HepG2 (cell line): Measurements from ENCODE around the gene FOLR2. TPM values are rescaled to one million over a fixed set of nuclear protein-coding genes. Genes with fewer than 3 reads are reported as not detected.
A peak's percentile ranks its signal among the peaks of the same experiment; 100 is the strongest.

Experiments
- BORCS8-MEF2B ChIP-seq: sonication (generic); formaldehyde crosslinking; IDR thresholded peaks from 2 replicates; pipeline ENCODE4 v1.8.0; 2022; ENCODE audit warnings: mild to moderate bottlenecking, missing genetic modification reagents
- GATAD1 ChIP-seq: IDR thresholded peaks from 2 replicates; pipeline ENCODE4 v1.6.1; 2016; ENCODE audit warnings: missing genetic modification reagents, missing compliant biosample characterization
- HNRNPLL ChIP-seq: fragments of 200-400 bp; formaldehyde crosslinking; IDR thresholded peaks from 2 replicates; pipeline ENCODE4 v1.6.1; 2017; ENCODE audit warnings: mild to moderate bottlenecking, low read depth, low read length; ENCODE audit not compliant: poor library complexity, severe bottlenecking
- PCBP2 ChIP-seq: fragments of 200-400 bp; formaldehyde crosslinking; optimal IDR thresholded peaks from 2 replicates; pipeline ENCODE3; 2018; ENCODE audit warnings: low read length, low read depth; ENCODE audit not compliant: poor library complexity, severe bottlenecking
- RBFOX2 ChIP-seq: fragments of 200-400 bp; formaldehyde crosslinking; IDR thresholded peaks from 2 replicates; pipeline ENCODE4 v1.6.1; 2017; ENCODE audit warnings: low read depth, mild to moderate bottlenecking, low read length
- TP53 ChIP-seq: sonication (generic); formaldehyde crosslinking; conservative IDR thresholded peaks from 2 replicates; pipeline ENCODE4 v1.4.0; 2020; ENCODE audit warnings: missing genetic modification reagents
- ZNF558 ChIP-seq: sonication (generic); formaldehyde crosslinking; IDR thresholded peaks from 2 replicates; pipeline ENCODE4 v1.9.0; 2022; ENCODE audit warnings: mild to moderate bottlenecking, missing genetic modification reagents, borderline replicate concordance
- ZNF83 ChIP-seq: sonication (generic); formaldehyde crosslinking; IDR thresholded peaks from 2 replicates; pipeline ENCODE4 v1.4.0; 2020; ENCODE audit warnings: missing genetic modification reagents, mild to moderate bottlenecking, borderline replicate concordance
- polyA plus RNA-seq, 8 experiments: library from polyadenylated mRNA; depleted of rRNA in 3 of 8; stranded (reverse) in 7 of 8; unstranded in 1 of 8; fragments of >200 nt; fragmentation: Illumina TruSeq in 4 of 8; extraction: Trizol in 4 of 8; gene quantifications; 2 replicates each; pipeline versions ENCODE4 v1.2.1 to v1.2.3, GENCODE V29; 2011 to 2016; ENCODE audit warnings: low read depth in 4 of 8, missing spikeins in 1 of 8, mixed read lengths in 1 of 8; ENCODE audit not compliant: insufficient read depth in 1 of 8
- total RNA-seq, 5 experiments: library from RNA; depleted of rRNA; stranded (reverse); fragments of >200 nt; fragmentation: Illumina TruSeq; extraction: Trizol; gene quantifications; 2 replicates each; pipeline ENCODE4 v1.2.3, GENCODE V29; 2016; ENCODE audit warnings: low read depth in 1 of 5
- TF ChIP-seq, protein P1 (sequence below): sonication (generic); formaldehyde crosslinking; IDR thresholded peaks from 2 replicates; pipeline ENCODE4 v1.5.0; 2020; ENCODE audit warnings: missing genetic modification reagents, mild to moderate bottlenecking, borderline replicate concordance
- TF ChIP-seq, protein P2 (sequence below): sonication (generic); formaldehyde crosslinking; IDR thresholded peaks from 2 replicates; pipeline ENCODE4 v1.8.0; 2022; ENCODE audit warnings: missing genetic modification reagents, mild to moderate bottlenecking, inconsistent platforms, borderline replicate concordance
- TF ChIP-seq, protein P3 (sequence below), 2 experiments: sonication (generic) in 1 of 2; formaldehyde crosslinking in 1 of 2; IDR thresholded peaks; 2 replicates each; pipeline versions ENCODE4 v1.5.1 to v1.6.1; 2011 to 2020; ENCODE audit warnings: borderline replicate concordance in 1 of 2, low read depth in 1 of 2, low read length in 1 of 2, mild to moderate bottlenecking in 1 of 2, missing genetic modification reagents in 1 of 2, moderate library complexity in 1 of 2
- TF ChIP-seq, protein P4 (sequence below), 2 experiments: sonication (generic) in 1 of 2; formaldehyde crosslinking in 1 of 2; IDR thresholded peaks; 2 replicates each; pipeline versions ENCODE4 v1.4.0 to v1.6.1; 2016 to 2020; ENCODE audit warnings: borderline replicate concordance in 1 of 2, low read depth in 1 of 2, mild to moderate bottlenecking in 1 of 2, missing genetic modification reagents in 1 of 2
- TF ChIP-seq, protein P5 (sequence below): IDR thresholded peaks from 2 replicates; pipeline ENCODE4 v1.6.1; 2018; ENCODE audit warnings: missing genetic modification reagents, mild to moderate bottlenecking, missing compliant biosample characterization
- TF ChIP-seq, protein P6 (sequence below): IDR thresholded peaks from 2 replicates; pipeline ENCODE4 v1.6.1; 2012; ENCODE audit warnings: low read depth, low read length, improper control_type of control experiment

Gene FOLR2
- total and polyA plus RNA-seq, 2 of the 13 experiments (the other 11 are each of a cell fraction or from before 2014, with no cell fraction given): 0.09 TPM; not detected in 1

DNA sequence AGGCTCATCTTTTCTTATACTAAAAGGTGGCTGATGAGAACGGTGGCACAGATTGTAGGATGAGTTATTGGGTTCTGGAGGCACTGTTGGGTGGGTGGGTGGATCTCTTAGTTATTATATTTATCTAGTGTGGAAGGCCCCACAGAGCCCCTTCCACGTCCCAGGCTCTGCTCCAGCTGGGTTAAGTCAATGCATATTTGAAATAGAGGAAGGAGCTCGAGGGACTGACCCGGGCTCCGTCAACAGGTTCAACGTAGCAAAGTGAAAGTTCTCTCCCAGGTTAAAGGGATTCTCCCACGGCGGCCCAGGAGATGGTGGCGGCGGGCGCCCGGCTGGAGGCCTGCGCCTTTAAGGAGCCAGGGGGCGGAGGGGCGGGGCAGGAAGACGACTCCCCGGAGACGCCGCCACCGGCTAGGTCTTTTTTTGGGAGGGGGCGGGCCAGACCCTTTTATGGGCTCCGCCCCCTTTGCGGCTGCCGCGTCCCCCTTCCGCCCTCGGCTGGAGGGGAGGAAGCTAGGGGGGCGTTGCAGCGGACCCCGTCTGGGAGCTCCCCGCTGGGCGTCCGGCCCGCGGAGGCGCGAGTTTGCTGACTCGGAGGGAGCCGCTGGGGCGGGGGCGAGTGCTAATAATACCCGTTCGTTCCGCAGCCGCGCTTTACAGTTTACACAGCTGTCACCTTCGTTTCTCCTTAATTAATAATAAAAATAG, 6.5 kb downstream of the FOLR2 start (continued):
- TF ChIP-seq, protein P1, sequence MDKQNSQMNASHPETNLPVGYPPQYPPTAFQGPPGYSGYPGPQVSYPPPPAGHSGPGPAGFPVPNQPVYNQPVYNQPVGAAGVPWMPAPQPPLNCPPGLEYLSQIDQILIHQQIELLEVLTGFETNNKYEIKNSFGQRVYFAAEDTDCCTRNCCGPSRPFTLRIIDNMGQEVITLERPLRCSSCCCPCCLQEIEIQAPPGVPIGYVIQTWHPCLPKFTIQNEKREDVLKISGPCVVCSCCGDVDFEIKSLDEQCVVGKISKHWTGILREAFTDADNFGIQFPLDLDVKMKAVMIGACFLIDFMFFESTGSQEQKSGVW (CRISPR knock-in tag): no peak
- TF ChIP-seq PCBP2 (no peak), RBFOX2 (peak; percentile 74), ZNF83 (CRISPR knock-in tag) (no peak), ZNF558 (no peak), TP53 (CRISPR knock-in tag) (no peak), GATAD1 (CRISPR knock-in tag) (0 out of 2 replicates have a peak, but pooled peaks have one; percentile 27), BORCS8-MEF2B (no peak), HNRNPLL (peak; percentile 65)
- TF ChIP-seq, protein P2, sequence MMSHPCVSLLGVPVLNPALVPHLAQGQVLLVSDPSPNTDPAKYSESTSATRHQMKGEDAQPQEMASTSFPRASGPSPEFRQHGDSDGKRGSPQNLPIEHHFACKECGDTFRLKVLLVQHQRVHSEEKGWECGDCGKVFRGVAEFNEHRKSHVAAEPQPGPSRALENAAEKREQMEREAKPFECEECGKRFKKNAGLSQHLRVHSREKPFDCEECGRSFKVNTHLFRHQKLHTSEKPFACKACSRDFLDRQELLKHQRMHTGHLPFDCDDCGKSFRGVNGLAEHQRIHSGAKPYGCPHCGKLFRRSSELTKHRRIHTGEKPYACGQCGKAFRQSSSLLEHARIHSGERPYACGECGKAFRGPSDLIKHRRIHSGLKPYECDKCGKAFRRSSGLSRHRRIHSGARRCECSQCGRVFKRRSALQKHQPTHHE: no peak
- TF ChIP-seq, protein P3, sequence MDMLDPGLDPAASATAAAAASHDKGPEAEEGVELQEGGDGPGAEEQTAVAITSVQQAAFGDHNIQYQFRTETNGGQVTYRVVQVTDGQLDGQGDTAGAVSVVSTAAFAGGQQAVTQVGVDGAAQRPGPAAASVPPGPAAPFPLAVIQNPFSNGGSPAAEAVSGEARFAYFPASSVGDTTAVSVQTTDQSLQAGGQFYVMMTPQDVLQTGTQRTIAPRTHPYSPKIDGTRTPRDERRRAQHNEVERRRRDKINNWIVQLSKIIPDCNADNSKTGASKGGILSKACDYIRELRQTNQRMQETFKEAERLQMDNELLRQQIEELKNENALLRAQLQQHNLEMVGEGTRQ (IDR thresholded peaks at IDR 0.05; ENCODE audit: low read depth, low read length): no peak
- TF ChIP-seq, protein P3 (CRISPR knock-in tag; IDR thresholded peaks at IDR 0.05; ENCODE audit: borderline replicate concordance): peak; percentile 54; the same call in 1 of the 2 replicates
- TF ChIP-seq, protein P4, sequence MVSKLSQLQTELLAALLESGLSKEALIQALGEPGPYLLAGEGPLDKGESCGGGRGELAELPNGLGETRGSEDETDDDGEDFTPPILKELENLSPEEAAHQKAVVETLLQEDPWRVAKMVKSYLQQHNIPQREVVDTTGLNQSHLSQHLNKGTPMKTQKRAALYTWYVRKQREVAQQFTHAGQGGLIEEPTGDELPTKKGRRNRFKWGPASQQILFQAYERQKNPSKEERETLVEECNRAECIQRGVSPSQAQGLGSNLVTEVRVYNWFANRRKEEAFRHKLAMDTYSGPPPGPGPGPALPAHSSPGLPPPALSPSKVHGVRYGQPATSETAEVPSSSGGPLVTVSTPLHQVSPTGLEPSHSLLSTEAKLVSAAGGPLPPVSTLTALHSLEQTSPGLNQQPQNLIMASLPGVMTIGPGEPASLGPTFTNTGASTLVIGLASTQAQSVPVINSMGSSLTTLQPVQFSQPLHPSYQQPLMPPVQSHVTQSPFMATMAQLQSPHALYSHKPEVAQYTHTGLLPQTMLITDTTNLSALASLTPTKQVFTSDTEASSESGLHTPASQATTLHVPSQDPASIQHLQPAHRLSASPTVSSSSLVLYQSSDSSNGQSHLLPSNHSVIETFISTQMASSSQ (IDR thresholded peaks at IDR 0.05; ENCODE audit: low read depth): no peak
- TF ChIP-seq, protein P4 (CRISPR knock-in tag; IDR thresholded peaks at IDR 0.05; ENCODE audit: borderline replicate concordance): no peak
- TF ChIP-seq, protein P5, sequence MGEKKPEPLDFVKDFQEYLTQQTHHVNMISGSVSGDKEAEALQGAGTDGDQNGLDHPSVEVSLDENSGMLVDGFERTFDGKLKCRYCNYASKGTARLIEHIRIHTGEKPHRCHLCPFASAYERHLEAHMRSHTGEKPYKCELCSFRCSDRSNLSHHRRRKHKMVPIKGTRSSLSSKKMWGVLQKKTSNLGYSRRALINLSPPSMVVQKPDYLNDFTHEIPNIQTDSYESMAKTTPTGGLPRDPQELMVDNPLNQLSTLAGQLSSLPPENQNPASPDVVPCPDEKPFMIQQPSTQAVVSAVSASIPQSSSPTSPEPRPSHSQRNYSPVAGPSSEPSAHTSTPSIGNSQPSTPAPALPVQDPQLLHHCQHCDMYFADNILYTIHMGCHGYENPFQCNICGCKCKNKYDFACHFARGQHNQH (CRISPR knock-in tag): peak; percentile 37; the same call in 1 of the 2 replicates
- TF ChIP-seq, protein P6, sequence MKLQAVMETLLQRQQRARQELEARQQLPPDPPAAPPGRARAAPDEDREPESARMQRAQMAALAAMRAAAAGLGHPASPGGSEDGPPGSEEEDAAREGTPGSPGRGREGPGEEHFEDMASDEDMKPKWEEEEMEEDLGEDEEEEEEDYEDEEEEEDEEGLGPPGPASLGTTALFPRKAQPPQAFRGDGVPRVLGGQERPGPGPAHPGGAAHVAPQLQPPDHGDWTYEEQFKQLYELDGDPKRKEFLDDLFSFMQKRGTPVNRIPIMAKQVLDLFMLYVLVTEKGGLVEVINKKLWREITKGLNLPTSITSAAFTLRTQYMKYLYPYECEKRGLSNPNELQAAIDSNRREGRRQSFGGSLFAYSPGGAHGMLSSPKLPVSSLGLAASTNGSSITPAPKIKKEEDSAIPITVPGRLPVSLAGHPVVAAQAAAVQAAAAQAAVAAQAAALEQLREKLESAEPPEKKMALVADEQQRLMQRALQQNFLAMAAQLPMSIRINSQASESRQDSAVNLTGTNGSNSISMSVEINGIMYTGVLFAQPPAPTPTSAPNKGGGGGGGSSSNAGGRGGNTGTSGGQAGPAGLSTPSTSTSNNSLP: no peak
